SK-N-SH (cell line): ENCODE data around the gene CLEC16A.

Experiments used
- CHD2 ChIP-seq: fragments of 150-350 bp; IDR thresholded peaks from 2 replicates; pipeline ENCODE4 v1.6.1; 2018; ENCODE audit warnings: low read length; ENCODE audit not compliant: partially characterized antibody
- CTCF ChIP-seq: fragments of 200-600 bp; sonication (generic); IDR thresholded peaks from 2 replicates; pipeline ENCODE4 v1.6.1; 2017; ENCODE audit warnings: antibody characterized with exemption, mild to moderate bottlenecking, moderate library complexity
- EZH2phosphoT487 ChIP-seq: fragments of 200-600 bp; sonication (generic); IDR thresholded peaks from 2 replicates; pipeline ENCODE4 v1.6.1; 2017; ENCODE audit warnings: low read depth, mixed run types, mild to moderate bottlenecking, antibody characterized with exemption, moderate library complexity, borderline replicate concordance
- RAD21 ChIP-seq: IDR thresholded peaks from 2 replicates; pipeline ENCODE4 v1.6.1; 2012; ENCODE audit warnings: mild to moderate bottlenecking, low read length
- REST ChIP-seq: IDR thresholded peaks from 2 replicates; pipeline ENCODE4 v1.6.1; 2012; ENCODE audit warnings: mild to moderate bottlenecking, low read depth, low read length, moderate library complexity
- TCF12 ChIP-seq: IDR thresholded peaks from 2 replicates; pipeline ENCODE4 v1.4.0; 2012
- YY1 ChIP-seq: IDR thresholded peaks from 2 replicates; pipeline ENCODE4 v1.4.0; 2012; ENCODE audit warnings: low read depth, mild to moderate bottlenecking
- ZBTB33 ChIP-seq: IDR thresholded peaks from 2 replicates; pipeline ENCODE4 v1.4.0; 2012; ENCODE audit warnings: low read depth, borderline replicate concordance

GRCh38 chr16:11140466-11140865 is 196.1 kb downstream of the CLEC16A start:
- TF ChIP-seq ZBTB33 (no peak), CTCF (no peak), YY1 (no peak), RAD21 (no peak), EZH2phosphoT487 (no peak), TCF12 (no peak), CHD2 (no peak), REST (no peak)
